Activated CD4-positive, alpha-beta T cell treated with anti-CD3 and anti-CD28 coated beads for 36 hours (primary cell): ENCODE data around the gene RGS3. TPM values are rescaled to one million over a fixed set of nuclear protein-coding genes. Genes with fewer than 3 reads are reported as not detected.
"Not testable (repeated sequence)": the region's sequence is repeated elsewhere in the genome, so short reads cannot be mapped to it uniquely, and the experiment has no call there.

Experiments used
- ATAC-seq: fragments of 200-7000 bp; cut with Tn5 transposase; one replicate; pipeline ENCODE4 v1.10.0; 2021; ENCODE audit warnings: mild to moderate bottlenecking, moderate library complexity
- CTCF ChIA-PET: fragments of 350-600 bp; sonication (Branson Sonifier 250); formaldehyde crosslinking; loops from one replicate; lab custom pipeline; 2021; ENCODE audit warnings: antibody characterized with exemption; lab: Charles Lee
- POLR2A ChIA-PET: fragments of 350-600 bp; sonication (Branson Sonifier 250); formaldehyde crosslinking; loops from one replicate; lab custom pipeline; 2021; ENCODE audit warnings: antibody characterized with exemption, inconsistent platforms; lab: Charles Lee
- DNase-seq: peaks from one replicate; pipeline ENCODE4 v3.0.0-alpha.2; 2020
- H3K27ac Mint-ChIP-seq: one replicate; pipeline ENCODE4 v1.8.0; 2021; ENCODE audit warnings: mixed read lengths
- H3K27me3 Mint-ChIP-seq: one replicate; pipeline ENCODE4 v1.8.0; 2021; ENCODE audit warnings: mixed read lengths
- H3K36me3 Mint-ChIP-seq: one replicate; pipeline ENCODE4 v1.8.0; 2021; ENCODE audit warnings: low read depth, mixed read lengths
- H3K4me1 Mint-ChIP-seq: one replicate; pipeline ENCODE4 v1.8.0; 2021; ENCODE audit warnings: mixed read lengths
- H3K4me3 Mint-ChIP-seq: one replicate; pipeline ENCODE4 v1.8.0; 2021; ENCODE audit warnings: mild to moderate bottlenecking, moderate library complexity, mixed read lengths
- H3K9me3 Mint-ChIP-seq: one replicate; pipeline ENCODE4 v1.8.0; 2021; ENCODE audit warnings: low read depth, mixed read lengths
- intact Hi-C, 2 experiments: fragments of 100-400 bp; cut with DNase I in 1 of 2; cut with micrococcal nuclease in 1 of 2; formaldehyde crosslinking; loops; one replicate each; pipeline versions ENCODE4 v1.14.2 to v1.15.1; 2022 to 2024; cut with DNase I, micrococcal nuclease
- total RNA-seq, 2 experiments: library from RNA; stranded (reverse); gene quantifications; one replicate each; pipeline ENCODE4 v1.2.3, GENCODE V29; 2021

The RGS3 gene
- total RNA-seq, 2 experiments from 2014 or later = 55.9 to 62.2 TPM

DNA sequence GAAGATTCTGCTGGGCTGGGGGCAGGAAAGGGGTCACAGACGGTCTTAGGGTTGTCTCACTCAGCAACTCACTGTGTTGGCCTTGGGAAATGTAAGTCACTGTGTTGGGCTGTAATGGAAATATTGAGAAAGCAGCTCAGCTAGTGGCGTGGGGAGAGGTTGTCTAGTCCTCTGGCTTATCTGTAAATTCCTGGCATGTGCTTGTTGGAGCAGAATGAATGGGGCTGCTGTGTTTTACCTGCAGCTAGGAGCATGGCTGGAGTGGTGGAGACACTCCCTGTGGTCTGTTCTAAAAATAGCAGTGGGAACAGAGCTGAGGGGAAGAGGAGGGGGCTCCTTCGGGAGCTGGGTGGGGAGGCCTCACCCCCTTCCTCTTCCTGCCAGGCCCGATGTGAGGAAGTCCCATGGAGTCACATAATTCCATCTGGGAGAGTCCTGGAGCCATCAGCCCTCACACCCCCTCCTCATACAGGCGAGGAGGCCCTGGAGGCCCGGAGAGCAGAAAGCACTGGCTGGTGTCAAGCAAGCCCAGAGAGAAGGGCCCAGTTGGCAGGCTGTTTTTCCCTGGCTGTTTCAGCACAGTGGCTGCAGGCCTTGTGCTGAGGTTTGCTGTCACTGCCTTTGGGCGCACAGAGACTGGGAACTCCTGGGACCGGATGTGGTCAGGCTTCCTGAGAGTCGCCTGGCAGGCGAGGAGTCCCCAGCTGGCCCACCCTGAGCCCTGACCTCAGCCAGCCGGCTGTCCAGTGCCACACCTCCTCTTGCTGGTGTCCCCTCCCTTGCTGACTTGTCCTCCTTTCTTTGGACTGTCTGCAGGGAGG, 84.9 kb downstream of the RGS3 start:
- ChIA-PET CTCF (interaction anchor here (0.8 to 1.2 kb wide), 4 partner anchors 8 to 106 kb away, joined by 3 read pairs; no protein-coding TSS in a partner anchor), POLR2A (interaction anchor here (0.9 kb wide), 1 partner anchor 31 kb away, joined by 3 read pairs; no protein-coding TSS in a partner anchor)
- H3K36me3 Mint-ChIP-seq = no peaks in the 10 kb centered on the region

DNA sequence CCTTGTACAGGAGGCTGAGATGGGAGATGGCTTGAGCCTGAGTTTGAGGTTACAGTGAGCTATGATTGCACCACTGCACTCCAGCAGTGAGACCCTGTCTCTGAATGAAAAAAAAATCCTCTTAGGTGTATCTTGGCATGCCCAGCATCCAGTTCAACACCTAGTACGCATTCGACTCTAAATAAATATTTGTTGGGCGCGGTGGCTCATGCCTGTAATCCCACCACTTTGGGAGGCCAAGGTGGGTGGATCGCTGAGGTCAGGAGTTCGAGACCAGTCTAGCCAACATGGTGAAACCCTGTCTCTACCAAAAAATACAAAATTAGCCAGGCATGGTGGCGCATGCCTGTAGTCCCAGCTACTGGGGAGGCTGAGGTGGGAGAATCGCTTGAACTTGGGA, 86.4 kb downstream of the RGS3 start:
- ATAC-seq, H3K36me3 Mint-ChIP-seq, H3K4me3 Mint-ChIP-seq, H3K27me3 Mint-ChIP-seq, POLR2A ChIA-PET, H3K9me3 Mint-ChIP-seq, H3K27ac Mint-ChIP-seq, DNase-seq: not testable (repeated sequence)
- CTCF ChIA-PET = interaction anchor here (1.1 to 1.5 kb wide), 2 partner anchors 13 to 148 kb away, joined by 3 to 5 read pairs; partner anchors contain the start of gene ALAD
- intact Hi-C loops = loop anchor here in 1 of 2 experiments (2.0 kb wide), 1 partner anchor 33 kb away; no protein-coding TSS in a partner anchor
- H3K4me1 Mint-ChIP-seq = peaks cover 26% of the 10 kb centered on the region

More for the DNA sequence above, 84.9 kb downstream of the RGS3 start:
- intact Hi-C loops = loop anchor here in 1 of 2 experiments (2.0 kb wide), 1 partner anchor 32 kb away; no protein-coding TSS in a partner anchor
- peak; percentile 85 for ATAC-seq
- Mint-ChIP-seq H3K9me3 (no peaks in the 10 kb centered on the region), H3K27ac (peak overlapping the region; percentile 88), H3K27me3 (no peaks in the 10 kb centered on the region), H3K4me1 (peaks cover 25% of the 10 kb centered on the region), H3K4me3 (no peak overlapping the region)
- DNase-seq = peak; percentile 52

DNA sequence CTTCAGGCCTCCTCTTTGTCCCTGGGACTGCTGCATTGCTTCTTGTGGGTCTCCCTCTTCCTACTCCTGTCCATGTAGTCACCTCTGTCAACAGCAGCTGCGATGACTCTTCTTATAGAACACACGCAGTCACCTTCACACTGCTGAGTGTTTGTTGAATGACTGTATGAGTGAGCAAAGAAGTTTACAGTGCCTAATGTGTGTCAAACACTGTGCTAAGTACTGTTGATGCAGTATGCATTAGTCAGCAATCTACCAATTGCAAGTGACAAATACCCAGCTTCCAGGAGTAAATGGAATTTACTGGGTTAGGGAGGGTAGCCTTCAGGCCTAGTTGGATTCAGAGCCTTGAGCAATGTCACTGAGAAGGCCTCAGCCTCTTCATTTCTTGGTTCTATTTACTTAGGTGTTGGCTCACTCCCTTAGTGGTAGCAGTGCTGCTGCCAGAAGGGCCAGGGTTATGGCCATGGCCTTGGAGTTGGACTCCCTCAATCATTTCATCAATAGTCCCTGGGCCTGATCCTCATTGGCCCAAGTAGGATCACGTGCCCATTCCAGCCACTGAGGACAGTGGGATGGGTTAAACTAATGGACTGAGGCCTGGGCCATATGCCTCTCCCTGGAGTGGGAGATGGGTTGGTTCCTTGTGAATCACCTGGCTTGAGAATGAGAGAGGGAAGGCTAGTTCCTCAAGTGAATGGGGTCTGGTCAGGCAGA, 93.5 kb downstream of the RGS3 start:
- CTCF ChIA-PET = interaction anchor here (0.5 kb wide), 1 partner anchor 9 kb away, joined by 3 read pairs; no protein-coding TSS in a partner anchor
- Mint-ChIP-seq H3K4me1 (peaks cover 34% of the 10 kb centered on the region), H3K4me3 (no peak overlapping the region), H3K36me3 (no peaks in the 10 kb centered on the region), H3K9me3 (no peaks in the 10 kb centered on the region), H3K27ac (no peak overlapping the region), H3K27me3 (no peaks in the 10 kb centered on the region)
- ATAC-seq (peak; percentile 86), DNase-seq (no peak)
- intact Hi-C loops = loop anchor here in 1 of 2 experiments (2.0 to 5.0 kb wide), 2 partner anchors 24 to 35 kb away; no protein-coding TSS in a partner anchor
- POLR2A ChIA-PET = no interaction called here

DNA sequence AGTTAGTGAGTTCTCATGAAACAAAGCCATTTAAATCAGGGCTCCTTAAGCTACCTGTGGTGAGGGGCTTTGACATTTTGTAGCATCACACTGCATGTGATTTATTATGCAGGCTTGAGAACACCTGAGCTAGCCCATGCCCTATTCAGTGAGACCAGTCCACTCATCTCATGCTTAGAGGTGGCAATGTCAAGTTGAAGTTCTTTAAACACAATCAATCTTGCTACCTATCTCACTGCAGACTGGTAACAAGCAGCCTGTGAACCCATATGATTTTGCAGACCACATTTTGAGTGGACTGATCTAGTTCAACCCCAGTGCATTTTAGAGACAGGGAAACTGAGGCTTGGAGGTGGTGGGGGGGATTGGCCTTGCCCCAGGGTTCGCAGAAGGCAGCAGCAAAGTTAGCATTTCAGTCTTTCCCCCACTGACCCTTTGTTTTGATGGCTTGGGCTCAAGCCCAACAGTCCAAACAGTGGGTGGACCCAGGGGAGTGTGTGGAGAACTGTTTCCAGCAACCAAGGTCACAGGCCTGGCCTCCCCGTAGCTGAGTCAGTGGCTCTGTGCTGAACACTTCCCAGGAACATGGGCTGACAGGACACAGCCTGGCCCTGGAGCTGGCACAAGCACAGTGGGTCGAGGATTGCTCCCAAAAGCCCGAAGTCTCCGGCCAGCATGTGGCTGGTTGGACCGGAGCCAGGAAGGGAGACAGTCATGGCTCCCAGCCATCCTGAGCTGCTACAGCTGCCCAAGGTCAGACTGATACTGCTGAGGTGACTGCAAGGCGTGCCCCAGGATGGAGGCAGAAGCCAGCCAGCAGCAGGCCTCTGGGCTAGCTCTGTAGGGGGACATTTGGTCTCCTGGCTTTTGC, 95.3 kb downstream of the RGS3 start:
- H3K9me3 Mint-ChIP-seq = no peaks in the 10 kb centered on the region
- intact Hi-C loops = loop anchor here in 1 of 2 experiments (5.0 kb wide), 1 partner anchor 37 kb away; no protein-coding TSS in a partner anchor
- H3K4me1 Mint-ChIP-seq = peaks cover 34% of the 10 kb centered on the region
- no peak for DNase-seq
- CTCF ChIA-PET = interaction anchor here (0.6 to 1.4 kb wide), 4 partner anchors 26 to 404 kb away, joined by 3 to 4 read pairs (median 4); no protein-coding TSS in a partner anchor
- H3K4me3 Mint-ChIP-seq = no peak overlapping the region
- H3K36me3 Mint-ChIP-seq = no peaks in the 10 kb centered on the region
- ATAC-seq = no peak
- no peaks in the 10 kb centered on the region for H3K27me3 Mint-ChIP-seq
- H3K27ac Mint-ChIP-seq = no peak overlapping the region
- POLR2A ChIA-PET = no interaction called here

DNA sequence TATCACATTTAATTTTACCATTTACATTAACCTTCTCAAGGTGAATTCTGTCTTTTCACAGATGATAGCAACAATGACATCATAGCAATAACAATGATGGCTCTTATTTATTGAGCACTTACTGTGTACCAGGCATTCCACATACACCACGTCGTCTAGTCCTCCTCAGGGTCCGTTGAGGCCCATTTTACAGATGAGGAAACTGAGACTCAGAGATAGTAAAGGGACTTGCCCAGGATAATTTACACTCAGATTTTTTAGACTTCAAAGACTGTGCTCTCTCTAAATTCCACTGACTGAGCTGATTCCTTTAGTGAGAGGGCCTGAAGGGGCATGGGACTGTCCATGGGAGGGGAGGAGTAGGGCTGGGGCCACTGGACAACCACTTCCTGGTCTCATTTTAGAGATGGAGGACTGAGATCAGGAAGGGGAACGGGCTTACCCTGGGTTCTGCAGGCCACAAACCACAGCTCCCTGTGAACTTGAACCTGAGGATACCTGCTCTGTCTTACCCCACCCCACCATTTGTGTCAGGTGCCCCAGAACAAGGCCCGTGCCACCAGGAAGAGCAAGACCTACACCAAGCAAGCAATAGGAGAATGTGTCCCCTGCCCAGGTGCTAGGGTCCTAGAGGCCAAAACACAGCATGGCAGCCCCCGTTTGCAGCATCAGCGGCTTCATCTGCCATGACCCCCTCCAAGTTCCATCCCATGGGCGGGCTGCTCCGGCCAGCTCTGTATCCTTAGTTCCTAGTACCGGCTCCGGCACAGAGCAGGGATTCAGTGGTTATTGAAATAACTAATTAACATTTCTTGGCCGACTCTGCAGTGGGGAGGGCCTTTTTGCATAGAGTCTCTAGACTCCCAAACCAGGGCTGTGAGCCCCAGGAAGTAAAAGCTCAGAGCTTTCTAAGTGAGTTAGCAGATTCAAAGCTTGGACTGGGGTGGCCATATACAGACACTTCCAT, 96.6 kb downstream of the RGS3 start:
- Mint-ChIP-seq H3K27ac (no peak overlapping the region), H3K27me3 (no peaks in the 10 kb centered on the region), H3K4me3 (no peak overlapping the region), H3K4me1 (peaks cover 34% of the 10 kb centered on the region), H3K36me3 (no peaks in the 10 kb centered on the region), H3K9me3 (no peaks in the 10 kb centered on the region)
- intact Hi-C loops = loop anchor here in 1 of 2 experiments (5.0 kb wide), 1 partner anchor 38 kb away; no protein-coding TSS in a partner anchor
- ATAC-seq (no peak), DNase-seq (no peak)
- ChIA-PET POLR2A (no interaction called here), CTCF (interaction anchor here (0.5 to 1.2 kb wide), 5 partner anchors 27 to 97 kb away, joined by 3 to 6 read pairs (median 3); no protein-coding TSS in a partner anchor)

DNA sequence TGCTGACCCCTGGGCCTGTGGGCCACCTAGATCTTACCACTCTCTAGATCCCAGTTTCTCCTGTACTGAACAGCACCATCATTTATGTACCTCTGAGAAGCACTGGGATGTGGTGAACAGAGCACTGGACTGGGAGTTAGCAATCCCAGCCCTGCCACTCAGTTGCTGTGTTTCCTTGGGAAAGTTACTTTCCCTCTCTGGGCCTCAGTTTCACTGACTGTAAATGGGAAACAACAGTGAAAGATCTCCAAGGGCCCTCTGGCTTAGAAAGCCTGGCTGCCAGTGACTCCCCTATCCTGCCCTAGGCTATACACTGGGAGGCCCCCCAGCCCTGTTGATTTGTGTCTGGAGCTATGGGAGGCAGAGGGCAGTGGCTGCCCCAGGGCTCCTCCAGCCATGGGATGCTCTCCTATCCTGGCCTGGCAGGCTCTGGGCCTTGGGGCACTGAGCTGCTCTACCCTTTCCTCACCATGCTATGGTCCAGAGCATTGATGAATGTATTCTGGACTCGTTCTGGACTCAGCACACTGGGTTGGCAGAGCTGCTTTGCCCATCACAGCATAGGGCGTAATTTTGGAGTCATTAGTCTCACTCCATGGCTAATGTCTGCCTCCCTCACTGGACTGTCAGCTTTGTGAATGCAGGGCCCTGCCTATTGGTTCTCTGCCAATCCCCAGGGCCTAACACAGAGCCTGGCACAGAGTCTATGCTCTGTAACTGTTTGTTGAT, 99.3 kb downstream of the RGS3 start:
- DNase-seq (no peak), ATAC-seq (no peak)
- ChIA-PET CTCF (interaction anchor here (1.2 to 1.3 kb wide), 2 partner anchors 12 to 117 kb away, joined by 3 read pairs; no protein-coding TSS in a partner anchor), POLR2A (no interaction called here)
- intact Hi-C loops = no loop called here
- no peaks in the 10 kb centered on the region for H3K27me3 Mint-ChIP-seq
- H3K9me3 Mint-ChIP-seq = no peaks in the 10 kb centered on the region
- no peak overlapping the region for H3K4me3 Mint-ChIP-seq
- no peaks in the 10 kb centered on the region for H3K36me3 Mint-ChIP-seq
- peaks cover 17% of the 10 kb centered on the region for H3K4me1 Mint-ChIP-seq
- no peak overlapping the region for H3K27ac Mint-ChIP-seq

DNA sequence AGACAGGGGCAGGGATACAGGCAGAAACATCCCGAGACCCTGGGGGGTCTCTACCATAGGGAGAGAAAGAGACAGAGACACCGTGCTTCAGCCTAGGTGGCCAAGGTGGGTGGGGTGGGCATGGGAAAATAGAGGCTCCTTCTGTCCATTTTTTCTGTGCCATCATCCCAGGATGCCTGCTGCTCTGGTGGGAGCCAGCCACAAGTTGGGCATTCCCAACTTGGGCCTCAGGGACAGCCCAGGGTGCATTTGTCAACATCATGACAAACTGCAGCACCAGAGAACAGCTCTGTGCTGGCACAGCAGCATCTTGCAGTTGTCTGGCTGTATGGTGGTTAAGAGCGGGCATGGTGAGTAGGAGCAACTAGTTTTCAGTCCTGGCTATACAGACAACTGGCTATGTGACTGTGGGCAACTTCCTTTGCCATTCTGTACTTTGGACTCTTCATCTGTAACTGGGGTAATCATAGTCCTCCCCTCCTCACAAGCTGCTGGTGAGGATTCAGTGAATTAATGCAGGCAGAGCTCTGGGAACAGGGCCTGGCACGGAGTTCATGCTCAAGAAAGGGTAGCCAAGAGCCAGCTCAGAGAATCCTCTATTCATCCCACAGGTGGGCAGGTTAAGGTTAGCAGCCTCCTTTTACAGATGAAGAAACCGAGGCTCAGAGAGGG, 100.4 kb downstream of the RGS3 start:
- no peaks in the 10 kb centered on the region for H3K36me3 Mint-ChIP-seq
- POLR2A ChIA-PET = no interaction called here
- no peaks in the 10 kb centered on the region for H3K9me3 Mint-ChIP-seq
- intact Hi-C loops = no loop called here
- no peak for ATAC-seq
- H3K27ac Mint-ChIP-seq = peak overlapping the region; percentile 9
- H3K4me3 Mint-ChIP-seq = no peak overlapping the region
- CTCF ChIA-PET = interaction anchor here (0.8 to 1.3 kb wide), 3 partner anchors 14 to 118 kb away, joined by 3 read pairs; no protein-coding TSS in a partner anchor
- H3K27me3 Mint-ChIP-seq = no peaks in the 10 kb centered on the region
- no peak for DNase-seq
- H3K4me1 Mint-ChIP-seq = peaks cover 17% of the 10 kb centered on the region

DNA sequence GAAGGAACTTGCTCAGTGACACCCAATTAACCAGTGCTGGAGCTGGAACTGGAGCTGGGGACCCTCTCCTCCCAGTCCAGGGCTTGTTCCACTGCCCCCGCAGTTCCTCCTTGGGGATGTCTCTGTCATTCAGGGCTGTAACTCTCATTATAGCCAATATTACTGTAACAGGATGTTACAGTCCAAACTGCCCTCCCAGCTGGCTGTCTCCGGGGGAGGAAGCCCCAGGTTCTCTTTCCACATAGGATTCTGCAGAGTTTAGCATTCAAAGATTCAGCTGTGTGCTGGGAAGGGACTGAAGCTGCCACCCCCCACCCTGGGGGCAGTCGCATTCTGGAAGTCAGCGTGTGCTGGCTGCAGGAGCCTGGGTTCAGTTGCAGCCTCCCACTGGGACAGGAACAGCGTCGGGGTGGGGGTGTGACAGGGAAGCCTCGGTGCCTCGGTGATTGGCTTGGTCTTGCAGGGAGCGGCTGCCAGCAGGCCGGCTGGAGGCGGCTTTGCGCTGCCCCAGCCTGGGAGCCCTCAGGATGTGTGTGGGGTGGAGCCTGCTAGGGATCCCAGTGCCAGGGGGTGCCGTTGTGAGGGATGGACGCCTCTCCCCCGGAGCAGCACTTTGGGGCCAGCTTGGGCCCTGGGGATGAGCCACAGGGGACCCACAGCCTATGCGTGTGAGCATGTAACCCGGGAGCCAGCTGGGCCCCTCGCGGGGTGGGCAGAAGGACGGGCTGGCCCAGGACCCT, 101.1 kb downstream of the RGS3 start:
- intact Hi-C loops = no loop called here
- H3K27ac Mint-ChIP-seq = peak overlapping the region; percentile 25
- CTCF ChIA-PET = interaction anchor here (0.8 kb wide), 1 partner anchor 15 kb away, joined by 3 read pairs; no protein-coding TSS in a partner anchor
- peaks cover 17% of the 10 kb centered on the region for H3K4me1 Mint-ChIP-seq
- DNase-seq (no peak), ATAC-seq (no peak)
- no peak overlapping the region for H3K4me3 Mint-ChIP-seq
- no peaks in the 10 kb centered on the region for H3K36me3 Mint-ChIP-seq
- POLR2A ChIA-PET = interaction anchor here (0.7 kb wide), 1 partner anchor 15 kb away, joined by 3 read pairs; no protein-coding TSS in a partner anchor
- H3K9me3 Mint-ChIP-seq = no peaks in the 10 kb centered on the region
- H3K27me3 Mint-ChIP-seq = no peaks in the 10 kb centered on the region
